GM19372 (cell line): ENCODE results near the gene SFT2D1.

Experiments
- ATAC-seq: cut with Tn5 transposase; IDR thresholded peaks from one replicate; pipeline ENCODE4 v1.9.1; 2021; ENCODE audit warnings: mild to moderate bottlenecking, low read depth, moderate library complexity; ENCODE audit not compliant: unreplicated experiment

The SFT2D1 gene

DNA sequence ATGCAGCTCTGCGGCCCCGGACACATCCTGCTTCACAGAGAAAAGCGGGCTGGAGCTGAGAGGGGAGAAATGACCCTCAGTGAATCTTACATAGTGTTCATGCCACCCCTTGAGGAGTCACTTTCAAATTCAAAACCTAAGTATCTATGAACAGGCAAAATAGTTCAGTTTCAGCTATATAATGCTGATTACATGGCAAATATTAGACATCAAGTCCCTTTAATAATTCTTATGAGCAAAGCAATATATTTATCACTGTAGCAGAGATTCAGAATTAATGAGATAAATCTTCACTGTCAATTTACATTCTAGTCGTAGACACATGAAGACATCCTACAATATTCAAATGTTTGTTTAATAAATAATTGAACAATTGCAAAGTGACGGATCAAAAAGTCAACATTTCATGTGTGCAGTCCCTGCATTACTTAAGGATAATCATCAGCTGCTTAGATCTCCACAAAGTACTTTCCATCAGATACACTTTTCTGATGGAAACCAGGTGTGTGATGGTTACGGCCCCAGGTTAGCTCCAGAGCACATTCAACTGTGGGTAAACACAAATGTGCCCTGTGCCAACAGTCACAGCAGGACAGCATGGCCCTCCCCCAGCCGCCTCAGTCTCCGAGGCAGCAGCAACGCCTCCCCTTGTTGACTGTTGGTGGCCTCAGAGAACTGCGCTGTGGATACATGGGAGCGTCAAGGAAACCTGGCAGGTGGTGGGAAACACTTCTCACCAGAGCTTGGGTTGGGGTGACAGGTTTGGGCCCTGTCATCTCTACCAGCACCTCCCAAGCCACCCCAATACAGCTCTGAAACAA lies 33.4 kb downstream of the SFT2D1 start:
- no peak for ATAC-seq

DNA sequence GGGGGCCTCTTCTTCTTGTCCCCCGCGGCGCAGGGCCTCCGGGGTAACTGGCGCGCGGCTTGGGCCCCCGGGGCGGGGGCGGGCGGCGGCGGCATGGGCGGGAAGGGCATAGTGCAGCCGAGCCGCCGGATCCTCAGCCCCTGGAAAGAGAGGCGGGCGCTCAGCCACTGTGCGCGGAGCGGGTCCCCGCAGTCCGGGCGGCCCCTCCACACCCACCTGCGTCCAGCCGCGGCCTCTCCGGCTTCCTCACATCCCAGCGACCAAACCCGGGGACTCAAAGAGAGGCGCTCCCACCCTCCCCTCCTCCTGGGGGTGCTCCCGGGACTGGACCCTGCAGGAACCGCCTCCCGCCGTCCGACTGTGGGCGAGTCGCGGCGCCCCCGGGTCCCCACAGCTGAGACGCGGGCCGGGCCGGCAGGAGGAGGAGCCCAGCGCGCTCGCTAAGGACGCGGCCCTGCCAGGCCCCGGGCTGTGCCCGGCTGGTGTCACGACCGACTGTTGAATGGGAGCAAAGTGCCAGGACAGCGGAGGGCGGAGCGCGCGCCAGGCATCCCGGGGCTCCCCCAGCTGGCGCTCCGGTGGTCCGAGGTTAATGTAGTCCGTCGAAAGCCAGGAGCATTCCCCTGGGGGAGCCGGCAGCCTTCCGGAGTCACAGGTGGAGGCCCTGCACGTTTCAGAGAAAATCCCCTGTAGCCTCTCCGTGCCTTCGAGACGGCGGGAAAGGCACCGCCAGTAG lies 34.1 kb downstream of the SFT2D1 start, which contains the start of gene PRR18:
TSS of gene PRR18 (minus strand) at position 360 of the 736 bp plus-strand sequence. CDS start at position 110, 250 bp downstream.
- peak; percentile 49 for ATAC-seq

DNA sequence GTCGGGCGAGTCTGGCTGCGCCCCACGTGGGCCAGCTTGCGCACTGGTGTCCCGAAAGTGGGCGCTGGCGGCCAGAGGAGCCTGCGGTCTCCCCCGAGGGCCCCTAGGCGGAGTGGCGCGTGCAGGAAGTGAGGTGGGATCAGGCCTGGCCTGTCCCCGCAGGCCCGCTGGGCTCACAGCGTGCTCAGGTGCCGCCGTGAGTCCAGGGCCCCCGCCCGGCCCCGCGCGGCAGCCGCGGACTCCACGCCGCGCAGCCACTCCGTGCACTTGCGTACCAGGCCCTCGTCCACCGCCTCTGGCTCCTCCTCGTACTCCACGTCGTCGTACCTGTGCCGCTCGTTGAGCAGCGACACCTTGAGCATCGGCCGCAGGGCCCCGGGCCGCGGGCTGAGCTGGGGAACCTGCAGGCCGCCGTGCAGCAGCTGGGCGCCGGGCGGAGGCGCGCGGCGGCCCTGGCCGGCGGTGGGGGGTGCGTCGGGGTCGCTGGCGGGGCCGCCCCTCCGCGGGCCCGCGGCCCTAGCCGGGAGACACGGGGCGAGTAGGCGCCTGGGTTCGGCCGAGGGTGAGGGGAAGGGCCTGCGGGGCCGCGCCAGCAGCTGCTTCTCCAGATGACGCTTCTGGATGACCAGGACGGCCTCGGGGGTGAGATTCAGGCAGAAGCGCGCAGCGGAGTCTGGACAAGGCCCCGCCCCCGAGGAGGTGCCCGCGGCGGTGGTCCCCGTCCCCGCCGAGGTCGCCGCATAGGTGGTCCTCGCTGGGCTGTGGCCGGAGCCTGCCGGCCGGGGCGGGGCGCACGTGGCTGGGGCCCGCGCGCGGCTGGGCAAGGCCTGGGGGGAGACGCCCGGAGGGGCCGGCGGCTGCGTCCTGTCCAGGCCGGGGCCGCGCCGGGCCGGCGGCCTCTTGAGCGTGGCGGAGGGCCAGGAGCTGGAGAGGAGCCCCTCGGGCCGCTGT lies 35.0 kb downstream of the SFT2D1 start:
- peak; percentile 38 for ATAC-seq

DNA sequence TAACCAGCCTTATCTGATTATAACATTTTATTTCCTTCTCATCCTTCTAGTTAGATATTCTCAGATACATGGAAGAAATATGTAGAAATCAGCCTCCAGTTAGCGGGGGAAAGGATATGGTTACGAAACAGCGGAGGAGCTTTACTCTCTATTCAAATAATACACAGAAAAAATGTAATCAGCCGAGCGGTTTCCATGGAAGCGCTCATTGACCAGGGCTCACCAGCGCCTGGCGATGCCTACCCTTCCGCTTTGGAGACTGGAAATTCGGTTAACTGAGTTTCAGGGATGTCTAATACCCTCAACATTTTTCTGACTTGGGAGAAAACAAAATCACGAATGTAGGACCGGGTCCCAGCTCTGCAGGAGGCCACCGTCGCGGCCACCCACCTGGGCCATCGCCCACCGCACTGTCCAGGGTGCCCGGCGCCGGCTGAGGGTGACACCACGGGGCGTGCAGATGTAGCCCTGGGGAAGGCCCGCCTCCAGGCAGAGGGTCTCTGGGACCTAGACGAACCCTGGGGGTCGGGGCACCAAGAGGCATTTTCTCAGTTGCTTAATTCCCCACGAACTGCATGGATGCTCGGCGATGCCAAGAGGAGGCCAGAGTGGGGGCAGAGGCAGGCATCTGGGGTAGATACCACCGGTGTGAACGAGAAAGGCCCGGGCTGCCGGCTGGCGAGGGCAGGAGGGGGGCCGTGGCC lies 35.8 kb downstream of the SFT2D1 start:
- no peak for ATAC-seq

DNA sequence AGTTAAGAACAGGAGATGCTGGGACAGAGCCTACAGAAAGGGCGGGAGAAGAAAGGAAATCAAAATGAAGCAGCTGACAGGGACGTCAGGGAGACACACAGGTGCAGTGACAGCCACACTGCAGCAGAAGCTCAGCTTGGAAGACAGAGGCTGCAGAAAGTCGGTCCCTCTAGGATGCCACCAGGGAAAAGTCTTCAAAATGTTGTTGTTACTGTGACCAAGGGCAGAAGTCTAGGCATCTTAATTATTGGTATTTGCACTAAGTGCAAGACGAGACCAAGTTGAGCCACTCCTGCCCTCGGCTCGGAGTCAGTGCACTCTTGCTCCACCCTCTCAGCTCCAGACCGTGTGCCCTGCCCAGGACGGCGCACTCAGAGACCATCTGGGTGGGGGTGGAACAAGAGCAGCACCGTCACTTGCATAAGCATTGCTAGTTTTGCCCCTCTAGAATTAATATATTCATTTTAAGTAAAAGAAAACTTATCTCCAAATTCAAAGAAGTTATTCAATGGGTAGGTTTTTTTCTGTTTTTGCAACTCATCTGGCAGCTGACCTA lies 36.7 kb downstream of the SFT2D1 start:
- ATAC-seq = no peak

DNA sequence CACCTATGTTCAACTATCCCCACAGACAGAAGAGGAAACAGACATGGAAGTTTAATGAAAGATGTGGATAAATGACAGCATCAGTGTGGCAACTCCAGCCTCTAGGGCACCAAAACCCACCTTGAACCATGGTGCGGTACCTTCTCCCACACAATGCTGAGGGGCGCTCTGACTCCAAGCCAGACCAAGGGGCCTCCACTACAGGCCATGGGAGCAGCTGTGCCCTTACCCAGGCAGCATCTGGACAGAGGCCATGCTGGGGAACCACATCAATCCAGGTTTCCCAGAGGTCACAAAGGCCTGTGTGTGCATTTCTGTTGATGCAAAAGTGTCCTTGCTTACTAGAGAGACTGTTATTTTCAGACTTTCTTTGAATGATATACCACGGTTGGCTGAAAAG lies 38.2 kb downstream of the SFT2D1 start:
- ATAC-seq = no peak

DNA sequence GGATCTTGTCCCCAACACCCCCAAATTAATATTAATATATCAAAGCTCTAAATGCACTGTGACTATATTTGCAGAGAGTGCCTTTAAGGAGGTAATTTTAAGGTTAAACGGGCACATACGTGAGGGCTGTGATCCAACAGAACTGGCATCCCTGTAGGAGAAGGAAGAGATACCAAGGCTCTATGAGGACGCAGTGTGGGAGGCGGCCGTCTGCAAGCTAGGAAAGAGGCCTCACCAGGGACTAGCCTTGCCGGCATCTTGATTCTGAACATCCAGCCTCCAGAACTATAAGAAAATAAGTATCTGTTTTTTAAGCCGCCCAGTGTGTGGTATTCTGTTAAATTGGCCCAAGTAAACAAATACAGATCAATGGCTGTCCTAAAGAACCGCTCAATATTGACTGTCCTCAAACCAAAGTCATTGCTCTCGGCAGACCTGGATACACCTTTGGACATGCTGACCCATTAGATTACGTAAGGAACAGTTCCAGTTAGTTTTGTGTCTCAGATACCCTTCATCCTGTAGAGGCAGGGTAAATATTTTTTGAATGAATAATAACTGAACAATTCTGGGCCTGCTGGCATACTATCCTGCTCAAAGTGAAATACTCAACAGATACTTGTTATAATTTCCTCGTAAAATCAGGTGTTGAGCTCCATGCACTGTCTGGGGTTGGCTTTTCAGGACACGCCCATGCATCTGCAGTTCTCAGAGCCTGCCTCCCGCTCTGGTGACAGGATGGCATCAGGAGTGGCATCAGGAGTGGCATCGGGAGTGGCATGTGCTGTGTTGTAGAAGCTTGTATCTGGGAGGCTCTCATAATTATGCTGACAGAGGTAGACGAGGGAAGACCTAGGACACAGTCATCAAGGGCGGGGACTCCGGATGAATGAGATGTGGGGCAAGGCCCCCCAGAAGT lies 40.5 kb downstream of the SFT2D1 start:
- no peak for ATAC-seq

DNA sequence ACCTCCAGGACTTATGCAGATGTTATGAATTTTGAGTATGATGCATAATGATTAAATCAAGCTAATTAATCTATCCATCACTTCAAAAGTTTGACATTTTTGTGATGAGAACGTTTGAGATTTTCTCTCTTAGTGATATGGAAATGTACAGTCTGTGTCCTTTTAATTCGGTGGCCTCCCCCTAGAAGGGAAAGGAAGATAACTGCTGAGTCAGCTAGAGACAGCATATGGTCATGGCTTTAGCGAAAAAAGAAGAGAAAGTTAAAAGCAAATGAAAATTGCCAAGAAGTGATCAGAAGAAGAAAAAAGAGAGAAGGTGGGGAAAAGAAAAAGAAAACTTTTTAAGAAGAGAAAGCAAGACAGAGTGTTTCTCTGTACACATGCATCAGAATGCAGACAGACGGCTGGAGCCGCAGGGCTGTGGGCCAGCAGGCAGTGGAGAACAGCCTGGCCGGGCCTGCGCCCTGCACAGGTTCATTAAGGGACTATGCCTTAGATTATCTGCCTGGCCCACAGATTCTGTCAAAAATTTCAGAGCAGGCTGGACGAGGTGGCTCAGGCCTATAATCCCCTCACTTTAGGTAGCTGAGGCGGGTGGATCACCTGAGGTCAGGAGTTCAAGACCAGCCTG lies 41.9 kb downstream of the SFT2D1 start:
- ATAC-seq = no peak

DNA sequence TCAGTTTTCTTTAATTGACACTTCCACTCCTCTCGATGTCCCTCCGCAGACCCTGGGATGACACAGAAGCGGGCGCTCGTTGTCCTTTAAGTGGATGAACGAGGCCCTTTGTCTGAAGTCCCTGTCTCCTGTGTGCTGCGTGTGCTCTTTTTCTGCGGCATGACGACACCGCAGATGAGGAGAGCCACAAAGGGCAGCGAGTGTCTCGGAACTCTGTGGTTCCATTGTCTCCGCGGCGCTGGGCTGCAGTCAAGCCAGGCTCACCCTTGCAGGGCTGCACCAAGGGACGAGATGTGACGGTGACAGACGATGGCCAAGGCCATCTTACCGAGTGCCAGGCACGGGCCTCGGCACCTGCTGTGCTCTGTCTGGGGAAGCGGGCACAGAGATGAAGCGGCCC lies 44.7 kb downstream of the SFT2D1 start:
- no peak for ATAC-seq

DNA sequence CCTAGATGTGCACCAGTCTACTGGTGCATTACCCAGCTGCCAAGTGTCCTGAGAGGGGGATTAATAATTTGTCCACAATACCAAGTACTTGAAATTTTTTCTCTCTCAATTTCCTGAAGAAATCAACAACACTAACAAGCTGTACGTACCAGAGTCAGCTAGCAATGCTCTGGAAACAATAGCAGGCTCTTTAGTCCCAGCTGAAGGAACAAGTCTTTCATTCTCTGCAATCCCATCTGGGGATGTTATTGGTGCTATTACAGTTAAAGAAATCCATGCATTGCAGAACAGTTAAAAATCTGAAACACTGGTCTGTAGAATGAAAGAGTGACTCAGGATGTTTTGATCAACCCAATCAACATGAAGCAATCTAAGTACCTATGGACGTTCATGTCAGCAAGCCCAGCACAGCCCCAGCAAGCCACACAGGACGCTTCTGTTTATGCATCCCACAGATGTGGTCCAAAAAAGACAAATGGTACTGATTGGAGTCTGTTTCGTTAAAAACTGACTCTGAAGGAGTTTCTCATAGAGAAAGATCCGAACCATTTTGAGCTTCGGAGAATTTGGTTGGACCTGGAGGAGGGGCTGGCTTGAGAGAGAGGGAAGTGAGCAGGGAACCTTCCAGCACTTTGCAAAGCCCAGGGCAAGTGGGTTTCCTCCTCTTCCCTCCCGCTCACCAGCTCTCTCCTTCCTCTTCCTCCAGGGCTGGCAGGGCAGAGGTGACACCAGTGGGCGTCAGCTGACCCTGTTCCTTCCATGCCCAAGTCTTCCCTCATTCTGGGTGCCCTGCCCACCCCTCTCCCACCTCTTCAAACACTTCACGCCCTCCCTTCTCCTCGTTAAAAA lies 46.1 kb downstream of the SFT2D1 start:
- ATAC-seq = no peak

DNA sequence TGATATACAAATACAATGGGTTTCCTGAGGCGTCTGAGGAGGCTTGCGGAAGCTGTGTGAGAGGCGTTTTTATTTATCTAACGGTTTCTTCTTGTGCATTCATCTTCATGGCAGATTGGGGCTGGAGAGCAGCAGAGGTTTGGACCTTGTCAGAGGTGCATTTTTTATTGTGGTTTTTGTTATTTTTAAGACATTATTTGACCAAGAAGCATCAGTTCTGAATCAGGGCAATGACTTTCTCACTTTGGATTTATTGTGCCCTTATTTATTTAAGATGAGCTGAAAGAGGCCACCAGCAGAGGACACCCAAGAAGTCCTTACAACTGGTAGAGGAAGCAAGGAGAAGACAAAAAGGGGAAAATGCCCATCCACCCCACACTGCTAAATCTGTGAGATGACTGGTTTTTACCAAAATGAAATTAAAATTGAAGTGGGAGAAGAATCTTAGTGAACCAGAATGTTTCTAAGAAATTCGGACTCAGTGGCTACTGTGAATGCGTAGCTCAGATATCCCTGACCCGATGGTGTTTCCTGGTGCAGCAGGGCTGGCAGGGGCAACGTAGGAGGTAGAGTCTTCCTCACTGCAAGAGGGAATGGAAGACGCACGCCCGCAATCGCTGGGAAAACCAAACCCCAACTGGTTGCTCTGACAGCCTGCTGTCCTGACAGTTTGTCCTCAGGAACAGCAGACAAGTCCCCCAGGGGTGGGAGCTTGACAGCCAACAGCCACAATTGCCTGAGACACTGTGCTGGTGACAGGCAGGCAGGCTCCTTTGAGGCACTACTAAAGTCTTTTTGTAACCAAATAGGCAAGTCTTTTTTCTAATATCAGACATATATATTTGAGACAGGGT lies 48.4 kb downstream of the SFT2D1 start:
- no peak for ATAC-seq

DNA sequence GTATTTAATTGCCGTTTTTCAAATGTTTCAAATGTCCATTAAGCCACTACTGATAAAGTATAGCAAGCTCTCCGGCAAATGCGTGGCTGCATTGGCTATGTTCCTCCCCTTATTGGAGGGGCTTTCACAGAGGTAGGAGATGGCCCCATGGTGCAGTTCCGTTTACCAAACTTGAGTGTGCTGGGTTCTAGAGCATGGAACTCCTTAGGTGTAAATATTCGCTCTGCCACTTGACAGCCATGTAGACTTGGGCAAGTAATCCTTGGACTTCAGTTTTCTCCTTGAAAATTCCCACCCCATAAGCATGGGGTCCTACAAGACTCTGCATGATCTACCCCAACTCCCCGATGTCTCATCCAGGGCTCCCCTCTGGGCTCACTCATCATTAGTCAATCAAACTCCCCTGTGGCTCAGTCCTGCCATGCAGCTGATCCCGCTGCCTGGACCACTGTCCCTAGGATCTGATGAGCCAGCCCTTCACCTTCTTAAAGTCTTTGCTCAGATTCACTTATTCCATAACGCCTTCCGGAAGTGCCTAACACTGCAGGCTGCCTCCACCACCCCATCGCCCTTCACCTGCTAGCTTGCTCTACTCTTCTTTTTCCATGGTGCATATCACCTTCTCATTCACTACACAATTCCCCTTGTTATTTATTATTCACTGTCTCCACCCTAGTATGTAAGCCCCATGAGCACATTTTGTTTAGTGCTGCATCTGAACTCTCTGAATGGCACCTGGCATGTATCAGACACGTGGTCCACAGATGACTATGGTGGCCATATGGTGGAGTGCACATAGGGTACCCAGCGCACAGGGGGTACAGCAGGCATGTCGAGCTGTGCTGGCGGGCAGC lies 52.9 kb downstream of the SFT2D1 start:
- ATAC-seq = no peak

DNA sequence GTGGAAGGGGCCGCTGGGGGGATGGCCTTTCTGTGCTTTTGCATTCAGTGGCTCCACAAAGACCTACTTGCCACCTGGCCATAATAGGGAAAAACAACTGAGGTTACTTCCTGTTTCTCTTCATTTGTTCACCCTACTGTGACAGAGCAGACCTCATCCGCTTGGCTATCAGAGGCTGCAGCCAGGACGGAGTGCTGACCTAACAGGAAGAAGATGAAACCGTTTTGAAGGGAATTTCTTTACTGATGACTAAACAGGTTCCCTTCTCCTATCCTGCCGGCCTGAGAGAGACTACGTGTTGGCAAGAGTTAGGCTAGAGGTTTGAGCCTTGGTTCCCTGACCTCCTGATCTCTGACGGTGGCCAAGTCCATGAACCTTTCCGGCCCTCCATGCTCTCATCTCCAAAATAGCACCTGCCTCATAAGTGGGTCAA lies 55.5 kb downstream of the SFT2D1 start:
- ATAC-seq = peak; percentile 96

DNA sequence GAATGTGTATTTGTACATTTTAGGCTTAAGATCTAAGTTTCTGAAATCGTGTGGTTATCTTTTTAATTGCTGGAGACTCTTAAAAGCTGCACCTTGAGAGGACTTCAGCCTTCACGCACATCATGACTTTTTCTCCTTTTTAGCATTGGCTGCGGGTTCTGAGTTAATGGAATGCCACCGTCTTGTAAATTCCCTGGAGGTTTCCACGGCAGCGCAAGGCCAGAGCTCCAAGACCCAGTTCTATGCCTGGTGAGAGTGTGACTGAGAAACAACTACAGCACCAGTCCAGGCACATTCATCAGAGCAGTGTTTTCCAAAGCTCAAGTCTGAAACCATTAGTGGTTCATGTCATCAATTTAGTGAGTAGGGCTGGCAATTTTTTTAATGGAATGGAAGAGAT lies 57.1 kb downstream of the SFT2D1 start:
- ATAC-seq = no peak

DNA sequence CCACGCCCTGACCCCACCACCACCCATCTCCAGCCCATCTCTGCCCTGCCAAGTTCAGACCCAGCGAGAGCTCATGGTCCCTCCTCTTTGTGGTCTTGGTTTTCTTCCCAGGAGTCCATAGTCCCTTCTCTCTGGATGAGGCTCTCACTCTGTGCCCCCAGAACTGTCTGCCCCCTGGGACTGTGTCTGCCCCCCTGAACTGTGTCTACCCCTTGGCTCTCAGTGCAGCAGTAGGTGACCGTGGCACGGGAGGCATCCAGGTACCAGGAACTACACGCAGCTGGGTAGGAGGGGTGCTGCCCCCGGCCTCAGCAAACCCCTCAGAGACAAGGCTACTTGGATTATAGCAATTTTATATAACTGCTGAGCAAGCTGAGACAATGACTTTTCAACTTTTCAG lies 57.7 kb downstream of the SFT2D1 start:
- ATAC-seq = no peak
